NT2/D1 (cell line): Measurements from ENCODE around the gene SLC44A5.

Experiments used
- SUZ12 ChIP-seq: IDR thresholded peaks from 2 replicates; pipeline ENCODE4 v1.6.1; 2011; ENCODE audit not compliant: insufficient read length, insufficient read depth; ENCODE audit errors: extremely low read depth
- YY1 ChIP-seq: IDR thresholded peaks from 2 replicates; pipeline ENCODE4 v1.6.1; 2011; ENCODE audit not compliant: insufficient read length, insufficient read depth

- TF ChIP-seq SUZ12 (no peak), YY1 (no peak)
Measured at GRCh38 chr1:75625795-75626194, 14.9 kb upstream of the SLC44A5 start.
